Liver (tissue), 10 donors: ENCODE measurements around the gene DTNB. TPM values are rescaled to one million over a fixed set of nuclear protein-coding genes. Genes with fewer than 3 reads are reported as not detected.
A peak's percentile ranks its signal among the peaks of the same experiment; 100 is the strongest.

Experiments used
- DNase-seq: peaks from one replicate; pipeline ENCODE4 v3.0.0-alpha.2; 2017; ENCODE audit warnings: low spot score
- H3K27ac ChIP-seq, 2 donors: one replicate each; pipeline ENCODE4 v1.7.0; 2013; ENCODE audit warnings: inconsistent platforms in 2 of 2, low read length in 2 of 2, control low read depth in 1 of 2, low read depth in 1 of 2, mild to moderate bottlenecking in 1 of 2
- H3K27me3 ChIP-seq, 4 donors: one replicate each; pipeline versions ENCODE4 v1.6.1 to v1.7.0; 2013; ENCODE audit warnings: low read length in 3 of 4, inconsistent platforms in 1 of 4, mild to moderate bottlenecking in 1 of 4, moderate library complexity in 1 of 4; ENCODE audit not compliant: control insufficient read depth in 4 of 4, insufficient read depth in 4 of 4
- H3K36me3 ChIP-seq, 4 donors: one replicate each; pipeline versions ENCODE4 v1.6.1 to v1.7.0; 2013; ENCODE audit warnings: low read length in 3 of 4, mild to moderate bottlenecking in 3 of 4, low read depth in 1 of 4, moderate library complexity in 1 of 4; ENCODE audit not compliant: control insufficient read depth in 4 of 4, insufficient read depth in 3 of 4
- H3K4me1 ChIP-seq, 4 donors: one replicate each; pipeline versions ENCODE4 v1.6.1 to v1.7.0; 2013; ENCODE audit warnings: low read length in 3 of 4, mild to moderate bottlenecking in 3 of 4, moderate library complexity in 1 of 4; ENCODE audit not compliant: control insufficient read depth in 4 of 4, insufficient read depth in 4 of 4
- H3K4me3 ChIP-seq, 3 donors: one replicate each; pipeline versions ENCODE4 v1.6.1 to v1.7.0; 2013; ENCODE audit warnings: low read length in 3 of 3, control low read depth in 1 of 3, low read depth in 1 of 3, mild to moderate bottlenecking in 1 of 3
- H3K9ac ChIP-seq, 2 donors: one replicate each; pipeline ENCODE4 v1.7.0; 2013; ENCODE audit warnings: low read length in 2 of 2, mild to moderate bottlenecking in 2 of 2, moderate library complexity in 2 of 2, control low read depth in 1 of 2, low read depth in 1 of 2
- H3K9me3 ChIP-seq, 4 donors: one replicate each; pipeline versions ENCODE4 v1.6.1 to v1.7.0; 2013; ENCODE audit warnings: low read length in 3 of 4; ENCODE audit not compliant: control insufficient read depth in 4 of 4
- EGR1 ChIP-seq, 2 donors: IDR thresholded peaks; 2 replicates each; pipeline ENCODE4 v1.6.1; 2016 to 2018; ENCODE audit warnings: antibody characterized with exemption in 2 of 2, low read depth in 2 of 2
- FOXA2 ChIP-seq: IDR thresholded peaks from 2 replicates; pipeline ENCODE4 v1.6.1; 2016; ENCODE audit warnings: antibody characterized with exemption
- GABPA ChIP-seq, 2 donors: IDR thresholded peaks in 1 of 2; conservative IDR thresholded peaks in 1 of 2; 2 replicates each; pipeline ENCODE4 v1.6.1; 2016; ENCODE audit warnings: antibody characterized with exemption in 2 of 2, mild to moderate bottlenecking in 1 of 2, moderate library complexity in 1 of 2
- HNF4G ChIP-seq: IDR thresholded peaks from 2 replicates; pipeline ENCODE4 v1.6.1; 2016; ENCODE audit warnings: antibody characterized with exemption
- SP1 ChIP-seq: IDR thresholded peaks from 2 replicates; pipeline ENCODE4 v1.6.1; 2018; ENCODE audit warnings: antibody characterized with exemption, mild to moderate bottlenecking
- WGBS: extraction: QIAGEN DNeasy Blood & Tissue Kit; methylation state at CpG from one replicate; pipeline ENCODE4 v1.1.7; 2013; 5-methylcytosine and 5-hydroxymethylcytosine counted together
- polyA plus RNA-seq, 2 donors: library from polyadenylated mRNA; stranded (reverse) in 1 of 2; unstranded in 1 of 2; fragments of 200-250 nt in 1 of 2; fragments of >200 nt in 1 of 2; fragmentation: Nextera tagmentation in 1 of 2; extraction: Ambion mirVana in 1 of 2; gene quantifications; one replicate each; pipeline versions ENCODE4 v1.2.1 to v1.2.3, GENCODE V29; 2013 to 2015
- small RNA-seq: library from RNA; depleted of rRNA; stranded (forward); fragments of <200 nt; gene quantifications from one replicate; pipeline ENCODE3, GENCODE V24; 2014
- total RNA-seq, 2 donors: library from RNA; depleted of rRNA; stranded (reverse); fragments of >200 nt; gene quantifications; one replicate each; pipeline ENCODE4 v1.2.3, GENCODE V29; 2014
- donor health status: healthy.
- donor health status: healthy.
- donor health status: healthy.
- donor health status: healthy.
- donor health status: healthy.

DTNB gene
- total and polyA plus RNA-seq, 4 donors: 3.3 to 10.5 (median 6.4) TPM

- DNase-seq: no peak
- Histone ChIP-seq H3K27me3 (no peaks in the 10 kb centered on the region), H3K27ac (no peak overlapping the region), H3K9ac (no peak overlapping the region), H3K36me3 (peaks cover 0 to 2% (median 0%) of the 10 kb centered on the region in 4 donors), H3K4me1 (peaks cover 0 to 1% (median 0%) of the 10 kb centered on the region in 4 donors), H3K9me3 (no peaks in the 10 kb centered on the region), H3K4me3 (no peak overlapping the region)
- 92% methylated on average over 10 of the region's 10 CpGs for WGBS
- TF ChIP-seq GABPA (IDR thresholded peaks at IDR 0.05 in 1 of 2, conservative IDR thresholded peaks at IDR 0.05 in 1 of 2) (no peak), SP1 (no peak), EGR1 (IDR thresholded peaks at IDR 0.05; ENCODE audit: low read depth in 2 of 2) (no peak), FOXA2 (no peak)
Observed at GRCh38 chr2:25330273-25330672, 343.1 kb downstream of the DTNB start.

- WGBS: 93% methylated on average over 27 of the region's 27 CpGs
- no peak for TF ChIP-seq HNF4G
Observed at GRCh38 chr2:25328152-25329085, 345.0 kb downstream of the DTNB start.

More at GRCh38 chr2:25328152-25329085, 345.0 kb downstream of the DTNB start:
- H3K9ac ChIP-seq: no peak overlapping the region
- H3K4me3 ChIP-seq: no peak overlapping the region
- peaks cover 0 to 2% (median 0%) of the 10 kb centered on the region in 4 donors for H3K36me3 ChIP-seq
- H3K27me3 ChIP-seq: no peaks in the 10 kb centered on the region
- peaks cover 0 to 1% (median 0%) of the 10 kb centered on the region in 4 donors for H3K4me1 ChIP-seq
- no peak overlapping the region for H3K27ac ChIP-seq
- H3K9me3 ChIP-seq: no peaks in the 10 kb centered on the region
- DNase-seq: no peak

Small RNAs within 50 kb of the gene (small RNA-seq; reads per million reads assigned to genes)
- 3.5 reads per million, percentile 91 among the genes with 10 or more reads in this experiment for gene MIR1301
- gene RF00019: not detected

Other genes with a start within 250 kb of the DTNB start
- 1 to 10 TPM; 6.0 to 7.3 TPM for gene ASXL2, start 204.9 kb upstream of the DTNB start, total RNA-seq
- 1 to 10 TPM; 2.4 to 2.8 TPM for gene ASXL2, start 204.9 kb upstream of the DTNB start, polyA plus RNA-seq